ENCODE data around the gene INF2.
"Not testable (repeated sequence)": the region's sequence is repeated elsewhere in the genome, so short reads cannot be mapped to it uniquely, and the experiment has no call there.

Gene INF2

GRCh38 chr14:104747876-104748275 is 58.5 kb downstream of the INF2 start:
- in situ Hi-C loops (cut with MboI; ENCODE audit: low sequenced_read_pairs): no loop called here

GRCh38 chr14:104749111-104749649 is 59.8 kb downstream of the INF2 start:
- in situ Hi-C loops (cut with MboI; ENCODE audit: low sequenced_read_pairs): no loop called here

- in situ Hi-C loops (cut with MboI; ENCODE audit: low sequenced_read_pairs): no loop called here
Measured at GRCh38 chr14:104750056-104750752, 60.8 kb downstream of the INF2 start.

GRCh38 chr14:104750753-104751057 is 61.3 kb downstream of the INF2 start:
- in situ Hi-C loops (cut with MboI; ENCODE audit: low sequenced_read_pairs): not testable (repeated sequence)

GRCh38 chr14:104751539-104752422 is 62.4 kb downstream of the INF2 start:
- in situ Hi-C loops (cut with MboI; ENCODE audit: low sequenced_read_pairs): no loop called here

GRCh38 chr14:104752423-104752734 is 63.0 kb downstream of the INF2 start:
- in situ Hi-C loops (cut with MboI; ENCODE audit: low sequenced_read_pairs): no loop called here

GRCh38 chr14:104752735-104753527 is 63.5 kb downstream of the INF2 start, which contains the start of gene SIVA1:
Gene SIVA1, plus strand, starts transcription at chr14:104753147. Its CDS starts 55 bp downstream, at chr14:104753202.
- in situ Hi-C loops (cut with MboI; ENCODE audit: low sequenced_read_pairs): no loop called here

GRCh38 chr14:104753528-104754212 is 64.3 kb downstream of the INF2 start:
- in situ Hi-C loops (cut with MboI; ENCODE audit: low sequenced_read_pairs): no loop called here

GRCh38 chr14:104754213-104754851 is 64.9 kb downstream of the INF2 start:
- in situ Hi-C loops (cut with MboI; ENCODE audit: low sequenced_read_pairs): no loop called here

- in situ Hi-C loops (cut with MboI; ENCODE audit: low sequenced_read_pairs): no loop called here
Measured at GRCh38 chr14:104755621-104756020, 66.2 kb downstream of the INF2 start.

GRCh38 chr14:104756477-104757237 is 67.2 kb downstream of the INF2 start:
- in situ Hi-C loops (cut with MboI; ENCODE audit: low sequenced_read_pairs): no loop called here

- in situ Hi-C loops (cut with MboI; ENCODE audit: low sequenced_read_pairs): no loop called here
Measured at GRCh38 chr14:104757238-104757585, 67.8 kb downstream of the INF2 start.

GRCh38 chr14:104757681-104758392 is 68.4 kb downstream of the INF2 start:
- in situ Hi-C loops (cut with MboI; ENCODE audit: low sequenced_read_pairs): no loop called here

GRCh38 chr14:104758981-104759969 is 69.9 kb downstream of the INF2 start:
- in situ Hi-C loops (cut with MboI; ENCODE audit: low sequenced_read_pairs): no loop called here

GRCh38 chr14:104765517-104765916 is 76.1 kb downstream of the INF2 start:
- in situ Hi-C loops (cut with MboI; ENCODE audit: low sequenced_read_pairs): no loop called here

GRCh38 chr14:104766256-104766862 is 76.9 kb downstream of the INF2 start:
- in situ Hi-C loops (cut with MboI; ENCODE audit: low sequenced_read_pairs): no loop called here

- in situ Hi-C loops (cut with MboI; ENCODE audit: low sequenced_read_pairs): no loop called here
Measured at GRCh38 chr14:104766863-104767633, 77.6 kb downstream of the INF2 start.
